Prostate gland (tissue), 2 donors: ENCODE data around the gene ACVR1.

Experiments used
- POLR2AphosphoS5 ChIP-seq: sonication (generic); formaldehyde crosslinking; IDR thresholded peaks from one replicate; pipeline ENCODE4 v1.6.1; 2017; ENCODE audit warnings: antibody characterized with exemption
- TF ChIP-seq, protein P1 (sequence below), 4 experiments: fragments of 200-600 bp in 2 of 4; fragments of 450-650 bp in 2 of 4; sonication (generic) in 2 of 4; IDR thresholded peaks; 1 replicate in 3 of 4; 2 replicates in 1 of 4; pipeline ENCODE4 v1.5.1; 2016 to 2019; ENCODE audit warnings: antibody characterized with exemption in 4 of 4, mild to moderate bottlenecking in 2 of 4, moderate library complexity in 2 of 4

DNA sequence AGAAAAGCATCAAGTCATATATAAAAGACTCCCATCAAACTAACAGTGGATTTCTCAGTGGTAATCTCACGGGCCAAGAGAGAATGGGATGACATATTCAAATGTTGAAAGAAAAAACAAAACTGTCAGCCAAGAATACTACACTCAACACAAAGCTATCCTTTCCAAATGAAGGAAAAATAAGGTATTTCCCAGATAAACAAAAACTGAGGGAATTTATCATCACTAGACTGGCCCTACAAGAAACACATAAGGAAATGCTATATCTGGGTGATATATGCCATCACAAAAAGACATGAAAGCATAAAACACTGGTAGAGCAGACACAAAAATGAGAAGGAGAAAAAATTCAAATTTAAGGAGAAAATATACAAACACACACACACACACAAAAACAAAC lies 118.6 kb downstream of the ACVR1 start:
- TF ChIP-seq, protein P1, sequence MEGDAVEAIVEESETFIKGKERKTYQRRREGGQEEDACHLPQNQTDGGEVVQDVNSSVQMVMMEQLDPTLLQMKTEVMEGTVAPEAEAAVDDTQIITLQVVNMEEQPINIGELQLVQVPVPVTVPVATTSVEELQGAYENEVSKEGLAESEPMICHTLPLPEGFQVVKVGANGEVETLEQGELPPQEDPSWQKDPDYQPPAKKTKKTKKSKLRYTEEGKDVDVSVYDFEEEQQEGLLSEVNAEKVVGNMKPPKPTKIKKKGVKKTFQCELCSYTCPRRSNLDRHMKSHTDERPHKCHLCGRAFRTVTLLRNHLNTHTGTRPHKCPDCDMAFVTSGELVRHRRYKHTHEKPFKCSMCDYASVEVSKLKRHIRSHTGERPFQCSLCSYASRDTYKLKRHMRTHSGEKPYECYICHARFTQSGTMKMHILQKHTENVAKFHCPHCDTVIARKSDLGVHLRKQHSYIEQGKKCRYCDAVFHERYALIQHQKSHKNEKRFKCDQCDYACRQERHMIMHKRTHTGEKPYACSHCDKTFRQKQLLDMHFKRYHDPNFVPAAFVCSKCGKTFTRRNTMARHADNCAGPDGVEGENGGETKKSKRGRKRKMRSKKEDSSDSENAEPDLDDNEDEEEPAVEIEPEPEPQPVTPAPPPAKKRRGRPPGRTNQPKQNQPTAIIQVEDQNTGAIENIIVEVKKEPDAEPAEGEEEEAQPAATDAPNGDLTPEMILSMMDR (IDR thresholded peaks at IDR 0.05): no peak
- TF ChIP-seq POLR2AphosphoS5: no peak
